GM12878 (cell line): ENCODE results near the gene FGFRL1. TPM values are rescaled to one million over a fixed set of nuclear protein-coding genes. Genes with fewer than 3 reads are reported as not detected.

Experiments used
- ATAC-seq: fragments of 200-7000 bp; cut with Tn5 transposase; 3 replicates; pipeline ENCODE4 v1.9.1; 2020; ENCODE audit warnings: mild to moderate bottlenecking, moderate library complexity
- BruUV-seq: library from RNA; stranded (reverse); fragments of 400-500 nt; replicated peaks from 2 replicates; lab custom pipeline; 2021; lab: Mats Ljungman, UMichigan
- CTCF ChIA-PET: fragments of 300-600 bp; sonication (Branson Sonifier 250); formaldehyde crosslinking; extraction: SDS; loops from one replicate; lab custom pipeline; 2021; ENCODE audit warnings: inconsistent platforms; lab: Yijun Ruan, JAX
- POLR2A ChIA-PET: fragments of 350-600 bp; formaldehyde crosslinking; extraction: SDS; loops from one replicate; lab custom pipeline; 2021; ENCODE audit warnings: inconsistent platforms; lab: Charles Lee
- RAD21 ChIA-PET: fragments of 300-600 bp; sonication (Branson Sonifier 250); formaldehyde crosslinking; loops from one replicate; lab custom pipeline; 2023; ENCODE audit warnings: antibody characterized with exemption; ENCODE audit not compliant: unreplicated experiment; lab: Charles Lee
- SMC1A ChIA-PET: fragments of 300-600 bp; sonication (Branson Sonifier 250); formaldehyde crosslinking; loops from one replicate; lab custom pipeline; 2023; ENCODE audit not compliant: unreplicated experiment, uncharacterized antibody; lab: Charles Lee
- DNase-seq: peaks from one replicate; pipeline ENCODE4 v3.0.0-alpha.2; 2011; ENCODE audit warnings: low read depth, low spot score
- FAIRE-seq: peaks from 3 replicates; lab custom pipeline; 2011; peaks lifted over from hg19 to GRCh38; lab: Jason Lieb, UNC
- H2AFZ ChIP-seq: 2 replicates; pipeline ENCODE4 v1.6.0; 2011; ENCODE audit warnings: low read depth, low read length, control low read depth; ENCODE audit not compliant: control insufficient read depth
- H3K27ac ChIP-seq: 2 replicates; pipeline ENCODE4 v1.5.1; 2011; ENCODE audit warnings: control low read depth; ENCODE audit not compliant: control insufficient read depth, insufficient read depth
- H3K27me3 ChIP-seq, 2 experiments: replicated peaks in 1 of 2; 2 replicates each; pipeline versions ENCODE4 v1.6.0 to v1.6.1; 2011; ENCODE audit warnings: low read length in 1 of 2; ENCODE audit not compliant: control insufficient read depth in 2 of 2, insufficient read depth in 2 of 2
- H3K36me3 ChIP-seq, 2 experiments: 2 replicates each; pipeline ENCODE4 v1.5.1; 2011; ENCODE audit warnings: low read length in 1 of 2; ENCODE audit not compliant: control insufficient read depth in 2 of 2, insufficient read depth in 2 of 2
- H3K4me1 ChIP-seq: 2 replicates; pipeline ENCODE4 v1.6.1; 2011; ENCODE audit warnings: mild to moderate bottlenecking, low read length, moderate library complexity, mixed read lengths; ENCODE audit not compliant: control insufficient read depth, insufficient read depth
- H3K4me2 ChIP-seq: 2 replicates; pipeline ENCODE4 v1.6.0; 2011; ENCODE audit warnings: control low read depth; ENCODE audit not compliant: control insufficient read depth, insufficient read depth
- H3K4me3 ChIP-seq: fragments of 200-600 bp; sonication (generic); 2 replicates; pipeline ENCODE4 v1.5.1; 2016
- H3K79me2 ChIP-seq: 2 replicates; pipeline ENCODE4 v1.6.0; 2011; ENCODE audit warnings: low read length; ENCODE audit not compliant: control insufficient read depth, insufficient read depth
- H3K9ac ChIP-seq: 2 replicates; pipeline ENCODE4 v1.8.0; 2011; ENCODE audit warnings: low read length, control low read depth, mixed read lengths; ENCODE audit not compliant: control insufficient read depth, insufficient read depth
- H3K9me3 ChIP-seq: replicated peaks from 3 replicates; pipeline ENCODE4 v1.5.1; 2011; ENCODE audit warnings: mild to moderate bottlenecking, low read length; ENCODE audit not compliant: control insufficient read depth, insufficient read depth
- H4K20me1 ChIP-seq: 2 replicates; pipeline ENCODE4 v1.6.0; 2011; ENCODE audit not compliant: control insufficient read depth, insufficient read depth
- BCL11A ChIP-seq: IDR thresholded peaks from 2 replicates; pipeline ENCODE4 v1.6.1; 2011; ENCODE audit warnings: low read depth, low read length
- HDAC6 ChIP-seq: fragments of 200-600 bp; sonication (generic); IDR thresholded peaks from one replicate; pipeline ENCODE4 v1.8.0; 2017; ENCODE audit warnings: antibody characterized with exemption; ENCODE audit not compliant: unreplicated experiment
- NFYB ChIP-seq: IDR thresholded peaks from 2 replicates; pipeline ENCODE4 v1.6.1; 2011; ENCODE audit warnings: low read depth, mild to moderate bottlenecking, low read length, improper control_type of control experiment, moderate library complexity; ENCODE audit not compliant: insufficient read depth
- NRF1 ChIP-seq: conservative IDR thresholded peaks from 2 replicates; pipeline ENCODE4 v1.6.1; 2011; ENCODE audit warnings: mild to moderate bottlenecking, low read depth, low read length, improper control_type of control experiment
- POLR2AphosphoS2 ChIP-seq: IDR thresholded peaks from 2 replicates; pipeline ENCODE4 v1.6.1; 2011; ENCODE audit warnings: low read depth, mild to moderate bottlenecking, low read length, improper control_type of control experiment, moderate library complexity
- POU2F2 ChIP-seq: IDR thresholded peaks from 3 replicates; pipeline ENCODE4 v1.6.1; 2011; ENCODE audit warnings: low read depth, mild to moderate bottlenecking, low read length, borderline replicate concordance
- RB1 ChIP-seq: fragments of 450-650 bp; formaldehyde crosslinking; IDR thresholded peaks from 2 replicates; pipeline ENCODE4 v1.6.1; 2017; ENCODE audit warnings: mild to moderate bottlenecking, borderline replicate concordance
- RFX5 ChIP-seq: IDR thresholded peaks from 2 replicates; pipeline ENCODE4 v1.6.1; 2011; ENCODE audit warnings: low read depth, low read length, improper control_type of control experiment
- TCF12 ChIP-seq: IDR thresholded peaks from 2 replicates; pipeline ENCODE4 v1.6.1; 2011; ENCODE audit warnings: low read depth, mild to moderate bottlenecking, low read length
- ZNF384 ChIP-seq: IDR thresholded peaks from 2 replicates; pipeline ENCODE4 v1.6.1; 2012; ENCODE audit warnings: low read depth, mild to moderate bottlenecking, low read length, improper control_type of control experiment, borderline replicate concordance
- ZZZ3 ChIP-seq: IDR thresholded peaks from 2 replicates; pipeline ENCODE4 v1.6.1; 2011; ENCODE audit warnings: low read depth; ENCODE audit not compliant: control insufficient read depth, insufficient read length
- WGBS: methylation state at CpG from one replicate; pipeline ENCODE4 v1.1.6; 2016; ENCODE audit warnings: low lambda C conversion rate; ENCODE audit not compliant: insufficient replicate concordance, insufficient coverage; ENCODE audit errors: missing lambda C conversion rate; 5-methylcytosine and 5-hydroxymethylcytosine counted together
- in situ Hi-C: fragments of 300-500 bp; cut with MboI; formaldehyde crosslinking; loops from 9 replicates; pipeline ENCODE4 v1.14.3; 2018; ENCODE audit warnings: mixed read lengths
- intact Hi-C: fragments of 100-400 bp; cut with micrococcal nuclease; formaldehyde crosslinking; loops from one replicate; pipeline ENCODE4 v1.14.2; 2022; ENCODE audit not compliant: unreplicated experiment
- polyA plus RNA-seq, 11 experiments: library from polyadenylated mRNA; depleted of rRNA in 4 of 11; unstranded in 6 of 11; stranded (reverse) in 5 of 11; fragments of >200 nt; fragmentation: Nextera tagmentation in 4 of 11; fragmentation: Illumina TruSeq in 1 of 11; extraction: Ambion mirVana in 4 of 11; extraction: Trizol in 1 of 11; gene quantifications; 1 replicate in 1 of 11; 2 replicates in 10 of 11; pipeline versions ENCODE4 v1.2.1 to v1.2.3, GENCODE V29; 2011 to 2016; ENCODE audit warnings: inconsistent platforms in 2 of 11, missing spikeins in 2 of 11, low read depth in 1 of 11
- total RNA-seq, 4 experiments: library from RNA; depleted of rRNA in 3 of 4; stranded (reverse); fragments of >200 nt in 3 of 4; fragmentation: Illumina TruSeq in 1 of 4; extraction: Trizol in 1 of 4; gene quantifications; 2 replicates each; pipeline versions ENCODE4 v1.2.1 to v1.2.3, GENCODE V29; 2013 to 2021
- TF ChIP-seq, protein P1 (sequence below), 3 experiments: IDR thresholded peaks in 2 of 3; conservative IDR thresholded peaks in 1 of 3; 2 replicates each; pipeline ENCODE4 v1.5.1; 2011; ENCODE audit warnings: low read depth in 3 of 3, low read length in 3 of 3, mild to moderate bottlenecking in 3 of 3, control low read depth in 2 of 3, moderate library complexity in 2 of 3, inconsistent platforms in 1 of 3, mixed read lengths in 1 of 3; ENCODE audit not compliant: control insufficient read depth in 2 of 3, insufficient read depth in 1 of 3; ENCODE audit errors: extremely low read depth in 1 of 3
- TF ChIP-seq, protein P2 (sequence below): fragments of 450-650 bp; IDR thresholded peaks from 2 replicates; pipeline ENCODE4 v1.6.1; 2014; ENCODE audit warnings: mild to moderate bottlenecking

Gene FGFRL1
- total and polyA plus RNA-seq, 10 of the 15 experiments (the other 5 are each of a cell fraction or from before 2014, with no cell fraction given) = 0.02 to 1.5 (median 0.29) TPM; not detected in 2

DNA sequence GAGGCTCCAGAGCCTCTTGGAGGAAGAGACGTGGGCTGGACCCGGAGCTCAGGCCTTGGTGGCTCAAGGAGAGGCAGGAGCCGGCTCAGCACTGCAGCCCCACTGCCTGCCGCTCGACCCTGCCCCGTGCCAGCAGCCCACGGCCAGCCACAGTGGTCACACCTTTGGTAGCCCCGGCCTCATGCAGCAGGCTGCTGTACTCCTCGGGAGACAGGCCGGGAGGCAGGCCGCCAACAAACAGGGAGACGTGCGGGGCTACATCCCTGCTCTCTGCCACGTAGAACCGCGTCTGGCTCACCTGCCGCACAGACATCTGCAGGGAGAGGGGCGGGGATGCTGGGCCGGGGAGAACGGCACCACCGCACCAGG lies 45.7 kb upstream of the FGFRL1 start (continued):
- TF ChIP-seq, protein P1, sequence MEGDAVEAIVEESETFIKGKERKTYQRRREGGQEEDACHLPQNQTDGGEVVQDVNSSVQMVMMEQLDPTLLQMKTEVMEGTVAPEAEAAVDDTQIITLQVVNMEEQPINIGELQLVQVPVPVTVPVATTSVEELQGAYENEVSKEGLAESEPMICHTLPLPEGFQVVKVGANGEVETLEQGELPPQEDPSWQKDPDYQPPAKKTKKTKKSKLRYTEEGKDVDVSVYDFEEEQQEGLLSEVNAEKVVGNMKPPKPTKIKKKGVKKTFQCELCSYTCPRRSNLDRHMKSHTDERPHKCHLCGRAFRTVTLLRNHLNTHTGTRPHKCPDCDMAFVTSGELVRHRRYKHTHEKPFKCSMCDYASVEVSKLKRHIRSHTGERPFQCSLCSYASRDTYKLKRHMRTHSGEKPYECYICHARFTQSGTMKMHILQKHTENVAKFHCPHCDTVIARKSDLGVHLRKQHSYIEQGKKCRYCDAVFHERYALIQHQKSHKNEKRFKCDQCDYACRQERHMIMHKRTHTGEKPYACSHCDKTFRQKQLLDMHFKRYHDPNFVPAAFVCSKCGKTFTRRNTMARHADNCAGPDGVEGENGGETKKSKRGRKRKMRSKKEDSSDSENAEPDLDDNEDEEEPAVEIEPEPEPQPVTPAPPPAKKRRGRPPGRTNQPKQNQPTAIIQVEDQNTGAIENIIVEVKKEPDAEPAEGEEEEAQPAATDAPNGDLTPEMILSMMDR (IDR thresholded peaks at IDR 0.05 in 2 of 3, conservative IDR thresholded peaks at IDR 0.05 in 1 of 3; ENCODE audit: control insufficient read depth in 2 of 3, extremely low read depth in 1 of 3, insufficient read depth in 1 of 3, low read depth in 3 of 3, low read length in 3 of 3) = no peak
- no peak for TF ChIP-seq RB1
- no peak for TF ChIP-seq NRF1
- no peak for TF ChIP-seq TCF12
- TF ChIP-seq, protein P2, sequence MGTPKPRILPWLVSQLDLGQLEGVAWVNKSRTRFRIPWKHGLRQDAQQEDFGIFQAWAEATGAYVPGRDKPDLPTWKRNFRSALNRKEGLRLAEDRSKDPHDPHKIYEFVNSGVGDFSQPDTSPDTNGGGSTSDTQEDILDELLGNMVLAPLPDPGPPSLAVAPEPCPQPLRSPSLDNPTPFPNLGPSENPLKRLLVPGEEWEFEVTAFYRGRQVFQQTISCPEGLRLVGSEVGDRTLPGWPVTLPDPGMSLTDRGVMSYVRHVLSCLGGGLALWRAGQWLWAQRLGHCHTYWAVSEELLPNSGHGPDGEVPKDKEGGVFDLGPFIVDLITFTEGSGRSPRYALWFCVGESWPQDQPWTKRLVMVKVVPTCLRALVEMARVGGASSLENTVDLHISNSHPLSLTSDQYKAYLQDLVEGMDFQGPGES = no peak
- TF ChIP-seq ZZZ3 = no peak
- no peak for TF ChIP-seq HDAC6

DNA sequence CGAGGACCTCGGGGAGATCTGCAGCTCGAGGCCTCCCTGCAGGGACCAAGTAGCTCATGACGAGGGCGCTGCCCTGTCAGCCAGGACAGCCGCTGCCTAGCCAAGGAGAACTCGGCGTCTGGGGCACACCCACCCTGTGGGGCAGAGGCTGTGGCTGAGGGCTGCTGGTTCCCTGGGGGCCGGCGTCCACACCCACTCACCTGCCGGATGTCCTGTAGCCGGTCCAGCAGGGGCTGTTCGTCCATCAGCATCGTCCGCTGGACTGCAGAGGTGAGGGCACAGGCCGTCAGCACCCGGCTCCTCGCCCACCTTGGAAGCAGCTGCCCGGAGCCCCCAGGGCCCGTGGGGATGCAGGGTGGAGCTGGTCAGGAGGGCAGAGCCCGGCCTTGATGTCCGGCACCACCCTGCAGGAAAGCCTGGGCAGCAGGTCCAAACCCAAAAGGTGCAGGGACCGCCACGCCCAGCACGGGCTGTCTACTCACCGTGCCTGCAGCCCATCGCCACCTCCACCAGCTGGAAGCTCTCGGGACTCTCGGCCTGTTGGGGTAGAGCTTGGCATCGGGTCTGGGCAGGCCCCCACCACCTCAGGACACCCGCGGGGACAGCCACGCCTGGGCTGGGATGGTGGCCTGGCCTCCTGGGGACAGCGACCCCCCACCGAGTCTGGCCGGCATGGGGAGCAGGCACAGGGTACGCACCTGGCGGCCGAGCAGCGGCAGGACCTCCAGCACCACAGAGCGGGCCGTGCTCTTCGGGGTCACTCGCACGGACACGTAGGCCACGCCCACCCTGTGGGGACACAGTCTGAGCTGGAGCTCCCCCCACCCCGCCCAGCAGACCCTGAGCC lies 44.9 kb upstream of the FGFRL1 start:
- Histone ChIP-seq H3K4me1 (no peaks in the 10 kb centered on the region), H3K9me3 (no peaks in the 10 kb centered on the region), H2AFZ (no peak overlapping the region), H3K36me3 (no peaks in the 10 kb centered on the region), H3K79me2 (no peaks in the 10 kb centered on the region), H3K4me3 (no peak overlapping the region), H3K27me3 (no peaks in the 10 kb centered on the region), H3K4me2 (no peak overlapping the region), H4K20me1 (no peaks in the 10 kb centered on the region), H3K27ac (no peak overlapping the region), H3K9ac (no peak overlapping the region)
- no peak for ATAC-seq
- BruUV-seq = no TSS peak
- SMC1A ChIA-PET = no interaction called here
- TF ChIP-seq, protein P2 = no peak
- TF ChIP-seq POU2F2 (no peak), POLR2AphosphoS2 (no peak), BCL11A (no peak), RFX5 (no peak), ZNF384 (no peak), ZZZ3 (no peak), NFYB (no peak)
- CTCF ChIA-PET = no interaction called here
- in situ Hi-C loops = no loop called here
- WGBS = 79% methylated on average over 45 of the region's 48 CpGs
- RAD21 ChIA-PET = no interaction called here
- POLR2A ChIA-PET = no interaction called here
- FAIRE-seq = no peak
- intact Hi-C loops = no loop called here
- DNase-seq = no peak
